DLD1 (cell line): ENCODE measurements around the gene ACOT2.

Experiments used
- in situ Hi-C: cut with HindIII; loops from 2 replicates; pipeline ENCODE4 v1.10.0; 2017; ENCODE audit warnings: low sequenced_read_pairs

The ACOT2 gene

DNA sequence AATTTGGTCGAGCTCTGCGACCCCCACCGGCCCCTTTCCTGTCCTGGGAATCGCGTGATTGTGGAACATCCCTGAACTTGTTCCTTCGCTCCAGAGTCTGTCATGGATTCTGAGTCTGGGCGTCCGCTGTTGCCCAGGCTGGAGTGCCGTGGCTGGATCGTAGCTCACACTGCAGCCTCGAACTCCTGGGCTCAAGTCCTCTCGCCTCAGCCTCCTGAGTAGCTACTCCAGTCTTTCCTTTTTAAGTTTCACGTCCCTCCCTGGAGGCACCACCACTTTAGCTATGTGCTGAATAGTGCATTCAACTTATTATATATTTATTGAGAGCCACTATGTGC is 44.0 kb downstream of the ACOT2 start:
- in situ Hi-C loops, result no loop called here

GRCh38 chr14:73613419-73613963 is 44.5 kb downstream of the ACOT2 start:
- in situ Hi-C loops, result no loop called here

DNA sequence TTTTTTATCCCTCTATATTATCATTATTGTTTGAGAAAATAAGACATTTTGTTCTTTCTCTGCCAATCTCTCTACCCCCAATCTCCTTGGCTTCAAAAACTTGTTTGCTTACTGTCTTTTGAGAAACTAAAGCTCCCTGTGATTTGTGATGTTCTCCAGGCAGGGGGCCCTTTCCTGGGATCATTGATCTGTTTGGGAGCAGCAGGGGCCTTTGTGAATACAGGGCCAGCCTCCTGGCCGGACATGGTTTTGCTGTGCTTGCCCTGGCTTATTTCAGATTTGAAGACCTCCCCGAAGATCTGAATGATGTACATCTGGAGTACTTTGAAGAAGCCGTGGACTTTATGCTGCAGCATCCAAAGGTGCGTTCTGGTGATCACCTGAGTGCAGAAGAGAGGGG is 47.8 kb downstream of the ACOT2 start:
- in situ Hi-C loops, result no loop called here

GRCh38 chr14:73619524-73619923 is 50.5 kb downstream of the ACOT2 start:
- in situ Hi-C loops, result no loop called here

DNA sequence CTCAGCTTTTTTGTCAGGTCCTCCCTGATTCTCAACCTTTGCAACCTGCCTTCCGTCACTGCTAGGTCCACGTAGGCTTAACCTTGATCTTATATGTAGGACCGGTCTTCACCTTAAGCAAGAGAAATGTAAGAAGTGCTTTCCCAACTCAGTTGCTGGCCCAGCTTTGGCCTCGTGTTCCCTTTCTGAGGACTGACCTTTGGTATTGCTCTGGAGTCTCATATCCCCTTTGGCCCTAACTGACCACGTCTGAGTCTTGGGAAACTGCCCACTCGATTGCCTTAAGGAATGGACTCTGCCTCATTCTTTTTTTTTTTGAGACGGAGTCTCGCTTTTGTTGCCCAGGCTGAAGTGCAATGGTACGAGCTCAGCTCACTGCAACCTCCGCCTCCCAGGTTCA is 51.3 kb downstream of the ACOT2 start:
- in situ Hi-C loops, result no loop called here

GRCh38 chr14:73623504-73624054 is 54.6 kb downstream of the ACOT2 start:
- in situ Hi-C loops, result no loop called here
